K562 (cell line): ENCODE measurements around the gene ST6GALNAC2. TPM values are rescaled to one million over a fixed set of nuclear protein-coding genes. Genes with fewer than 3 reads are reported as not detected.

Experiments used
- ATF1 ChIP-seq, 2 experiments: fragments of 450-650 bp in 1 of 2; IDR thresholded peaks; 2 replicates each; pipeline ENCODE4 v1.6.1; 2016; ENCODE audit warnings: missing compliant biosample characterization in 1 of 2, missing genetic modification characterization in 1 of 2
- FOXA3 ChIP-seq, 2 experiments: fragments of 450-650 bp in 1 of 2; sonication (generic) in 1 of 2; formaldehyde crosslinking; IDR thresholded peaks in 1 of 2; conservative IDR thresholded peaks in 1 of 2; 2 replicates each; pipeline versions ENCODE4 v1.4.0 to v1.8.0; 2020 to 2022; ENCODE audit warnings: mild to moderate bottlenecking in 2 of 2, missing genetic modification reagents in 1 of 2
- NCOA2 ChIP-seq, 2 experiments: fragments of 450-650 bp; IDR thresholded peaks; 2 replicates each; pipeline ENCODE4 v1.6.1; 2018; ENCODE audit warnings: mild to moderate bottlenecking in 2 of 2, moderate library complexity in 1 of 2; ENCODE audit not compliant: partially characterized antibody in 2 of 2
- SAFB2 ChIP-seq: fragments of 200-400 bp; formaldehyde crosslinking; IDR thresholded peaks from 2 replicates; pipeline ENCODE4 v1.6.1; 2018; ENCODE audit warnings: borderline replicate concordance, low read length, low read depth, moderate library complexity; ENCODE audit not compliant: severe bottlenecking
- THRA ChIP-seq: fragments of 450-650 bp; IDR thresholded peaks from 2 replicates; pipeline ENCODE4 v1.6.1; 2017; ENCODE audit warnings: mild to moderate bottlenecking, moderate library complexity
- ZFP30 ChIP-seq: fragments of 250-450 bp; sonication (Bioruptor Pico); IDR thresholded peaks from 2 replicates; pipeline ENCODE4 v1.8.0; 2022; ENCODE audit warnings: moderate library complexity, mild to moderate bottlenecking, inconsistent platforms, borderline replicate concordance
- ZNF592 ChIP-seq: fragments of 450-650 bp; IDR thresholded peaks from 2 replicates; pipeline ENCODE4 v1.6.1; 2017; ENCODE audit warnings: antibody characterized with exemption, mild to moderate bottlenecking
- ZNF644 ChIP-seq: fragments of 200-800 bp; sonication (Bioruptor generic); IDR thresholded peaks from 2 replicates; pipeline ENCODE4 v1.6.1; 2016; ENCODE audit warnings: low read depth, missing genetic modification characterization, missing compliant biosample characterization
- polyA plus RNA-seq, 8 experiments: library from polyadenylated mRNA; depleted of rRNA in 4 of 8; stranded (reverse) in 5 of 8; unstranded in 3 of 8; fragments of >200 nt; fragmentation: Nextera tagmentation in 2 of 8; fragmentation: Illumina TruSeq in 1 of 8; extraction: Ambion mirVana in 2 of 8; extraction: Trizol in 1 of 8; gene quantifications; 2 replicates each; pipeline versions ENCODE4 v1.2.1 to v1.2.3, GENCODE V29; 2011 to 2014; ENCODE audit warnings: inconsistent platforms in 1 of 8, missing spikeins in 1 of 8
- total RNA-seq, 7 experiments: library from RNA; depleted of rRNA in 6 of 7; stranded (reverse); fragments of >200 nt in 6 of 7; fragmentation: Illumina TruSeq in 2 of 7; extraction: Trizol in 2 of 7; gene quantifications; 2 replicates each; pipeline versions ENCODE4 v1.2.1 to v1.2.3, GENCODE V29; 2011 to 2021; ENCODE audit warnings: low replicate concordance in 1 of 7

Gene ST6GALNAC2
- total and polyA plus RNA-seq, 9 of the 15 experiments (the other 6 are each of a cell fraction or from before 2014, with no cell fraction given), result 0.18 TPM; not detected in 8

GRCh38 chr17:76547642-76548202 lies 37.9 kb downstream of the ST6GALNAC2 start (continued):
- TF ChIP-seq ZNF592 (no peak), SAFB2 (no peak), FOXA3 (CRISPR knock-in tag; conservative IDR thresholded peaks at IDR 0.05 in 1 of 2, IDR thresholded peaks at IDR 0.05 in 1 of 2) (no peak), ATF1 (CRISPR knock-in tag; IDR thresholded peaks at IDR 0.05) (no peak), ATF1 (tag; IDR thresholded peaks at IDR 0.05) (no peak), ZFP30 (no peak), THRA (no peak), ZNF644 (tag) (no peak), NCOA2 (IDR thresholded peaks at IDR 0.05; ENCODE audit: partially characterized antibody in 2 of 2) (no peak)
